HCT116 (cell line): ENCODE data around the gene RAP2C. TPM values are rescaled to one million over a fixed set of nuclear protein-coding genes. Genes with fewer than 3 reads are reported as not detected.

Source experiments
- ATAC-seq: fragments of 200-7000 bp; cut with Tn5 transposase; 2 replicates; pipeline ENCODE4 v1.9.1; 2020; ENCODE audit warnings: mild to moderate bottlenecking, moderate library complexity
- BruUV-seq: library from RNA; stranded (reverse); fragments of 400-500 nt; replicated peaks from 2 replicates; lab custom pipeline; 2021; lab: Mats Ljungman, UMichigan
- CTCF ChIA-PET: fragments of 300-600 bp; sonication (Branson Sonifier 250); formaldehyde crosslinking; loops from one replicate; lab custom pipeline; 2021; ENCODE audit warnings: antibody characterized with exemption; lab: Charles Lee
- POLR2A ChIA-PET: fragments of 300-600, 350-600 bp; sonication (Branson Sonifier 250); formaldehyde crosslinking; loops from one replicate; lab custom pipeline; 2021; ENCODE audit warnings: antibody characterized with exemption; lab: Charles Lee
- RAD21 ChIA-PET, 2 experiments: fragments of 300-600 bp; sonication (Branson Sonifier 250); formaldehyde crosslinking; loops; one replicate each; lab custom pipeline; 2023; ENCODE audit warnings: low total read pairs in 2 of 2; ENCODE audit not compliant: uncharacterized antibody in 2 of 2, unreplicated experiment in 2 of 2, low non-redundant PET in 1 of 2; lab: Charles Lee
- DNase-seq: peaks from one replicate; pipeline ENCODE4 v3.0.0-alpha.2; 2010; ENCODE audit warnings: low read depth, low spot score
- H2AFZ ChIP-seq: fragments of 200-600 bp; shearing (Covaris generic), sonication (generic); 2 replicates; pipeline ENCODE4 v1.6.1; 2017; ENCODE audit warnings: low read depth, mixed run types, mixed read lengths, antibody characterized with exemption, low read length; ENCODE audit not compliant: poor library complexity, severe bottlenecking
- H3K27ac ChIP-seq: 2 replicates; pipeline ENCODE4 v1.5.1; 2012; ENCODE audit warnings: low read depth, low read length
- H3K27me3 ChIP-seq: fragments of 200-600 bp; sonication (generic); 2 replicates; pipeline ENCODE4 v1.6.1; 2016; ENCODE audit warnings: mixed run types, low read length, mixed read lengths; ENCODE audit not compliant: insufficient read depth
- H3K36me3 ChIP-seq, 2 experiments: fragments of 200-500 bp in 1 of 2; fragments of 200-600 bp in 1 of 2; sonication (Bioruptor generic) in 1 of 2; sonication (generic) in 1 of 2; 2 replicates each; pipeline versions ENCODE4 v1.5.1 to v1.6.1; 2014 to 2016; ENCODE audit warnings: low read length in 2 of 2, inconsistent platforms in 1 of 2, mixed read lengths in 1 of 2, mixed run types in 1 of 2; ENCODE audit not compliant: insufficient read depth in 2 of 2, control insufficient read depth in 1 of 2
- H3K4me1 ChIP-seq, 2 experiments: fragments of 200-600 bp in 1 of 2; sonication (generic) in 1 of 2; 2 replicates each; pipeline versions ENCODE4 v1.5.1 to v1.6.1; 2012 to 2017; ENCODE audit warnings: low read length in 2 of 2, inconsistent platforms in 1 of 2, mild to moderate bottlenecking in 1 of 2, mixed read lengths in 1 of 2, mixed run types in 1 of 2, moderate library complexity in 1 of 2; ENCODE audit not compliant: insufficient read depth in 2 of 2, control insufficient read depth in 1 of 2
- H3K4me2 ChIP-seq: fragments of 200-600 bp; sonication (generic); 2 replicates; pipeline ENCODE4 v1.6.1; 2017; ENCODE audit warnings: mixed run types, low read length, mixed read lengths
- H3K4me3 ChIP-seq, 2 experiments: fragments of 200-600 bp in 1 of 2; sonication (generic) in 1 of 2; replicated peaks in 1 of 2; 2 replicates each; pipeline ENCODE4 v1.5.1; 2011 to 2016; ENCODE audit warnings: low read length in 2 of 2, control low read depth in 1 of 2, low read depth in 1 of 2, mild to moderate bottlenecking in 1 of 2, mixed read lengths in 1 of 2, mixed run types in 1 of 2
- H3K79me2 ChIP-seq: fragments of 200-600 bp; sonication (generic); 2 replicates; pipeline ENCODE4 v1.6.1; 2017; ENCODE audit warnings: mild to moderate bottlenecking, mixed run types, low read length, moderate library complexity, mixed read lengths; ENCODE audit not compliant: insufficient read depth
- H3K9ac ChIP-seq: fragments of 200-600 bp; sonication (generic); 2 replicates; pipeline ENCODE4 v1.6.1; 2016; ENCODE audit warnings: low read length, mixed read lengths
- H3K9me2 ChIP-seq: fragments of 200-600 bp; sonication (generic), shearing (Covaris generic); 2 replicates; pipeline ENCODE4 v1.6.1; 2017; ENCODE audit warnings: mixed run types, mild to moderate bottlenecking, moderate library complexity; ENCODE audit not compliant: insufficient read depth
- H3K9me3 ChIP-seq, 2 experiments: fragments of 200-500 bp in 1 of 2; fragments of 200-600 bp in 1 of 2; sonication (Bioruptor generic) in 1 of 2; sonication (generic) in 1 of 2; 2 replicates each; pipeline ENCODE4 v1.6.1; 2014 to 2017; ENCODE audit warnings: low read length in 2 of 2, mixed read lengths in 2 of 2, inconsistent platforms in 1 of 2, low read depth in 1 of 2, mild to moderate bottlenecking in 1 of 2, mixed run types in 1 of 2, moderate library complexity in 1 of 2; ENCODE audit not compliant: control insufficient read depth in 1 of 2, insufficient read depth in 1 of 2
- H4K20me1 ChIP-seq: fragments of 200-600 bp; sonication (generic), shearing (Covaris generic); 2 replicates; pipeline ENCODE4 v1.6.1; 2017; ENCODE audit warnings: mixed run types, mild to moderate bottlenecking, moderate library complexity; ENCODE audit not compliant: insufficient read depth
- EGR1 ChIP-seq: IDR thresholded peaks from 2 replicates; pipeline ENCODE4 v1.6.1; 2012; ENCODE audit warnings: low read depth
- JUND ChIP-seq: IDR thresholded peaks from 2 replicates; pipeline ENCODE4 v1.6.1; 2012
- SP1 ChIP-seq: IDR thresholded peaks from 2 replicates; pipeline ENCODE4 v1.6.1; 2012; ENCODE audit warnings: low read depth
- SRF ChIP-seq: IDR thresholded peaks from 2 replicates; pipeline ENCODE4 v1.6.1; 2012; ENCODE audit warnings: low read depth
- TCF7L2 ChIP-seq: IDR thresholded peaks from 2 replicates; pipeline ENCODE4 v1.7.0; 2011; ENCODE audit warnings: borderline replicate concordance, inconsistent platforms; ENCODE audit not compliant: insufficient read depth, insufficient read length; ENCODE audit errors: extremely low read depth
- ZFX ChIP-seq: fragments of 450-650 bp; IDR thresholded peaks from 2 replicates; pipeline ENCODE4 v1.6.1; 2017
- ZNF274 ChIP-seq: fragments of 200-500 bp; sonication (Bioruptor generic); IDR thresholded peaks from 2 replicates; pipeline ENCODE4 v1.6.1; 2014; ENCODE audit warnings: mild to moderate bottlenecking, low read depth, low read length, inconsistent platforms
- intact Hi-C: fragments of 100-400 bp; cut with micrococcal nuclease; formaldehyde crosslinking; loops from 2 replicates; pipeline ENCODE4 v1.10.0; 2022
- total RNA-seq: library from RNA; stranded (reverse); gene quantifications from one replicate; pipeline ENCODE4 v1.2.1, GENCODE V29; 2021; ENCODE audit not compliant: unreplicated experiment
- TF ChIP-seq, protein P1 (sequence below): IDR thresholded peaks from 2 replicates; pipeline ENCODE4 v1.6.1; 2012; ENCODE audit warnings: low read depth
- TF ChIP-seq, protein P2 (sequence below): IDR thresholded peaks from 2 replicates; pipeline ENCODE4 v1.6.1; 2012

Gene RAP2C
- total RNA-seq, 1 experiment from 2014 or later = 19.9 TPM

DNA sequence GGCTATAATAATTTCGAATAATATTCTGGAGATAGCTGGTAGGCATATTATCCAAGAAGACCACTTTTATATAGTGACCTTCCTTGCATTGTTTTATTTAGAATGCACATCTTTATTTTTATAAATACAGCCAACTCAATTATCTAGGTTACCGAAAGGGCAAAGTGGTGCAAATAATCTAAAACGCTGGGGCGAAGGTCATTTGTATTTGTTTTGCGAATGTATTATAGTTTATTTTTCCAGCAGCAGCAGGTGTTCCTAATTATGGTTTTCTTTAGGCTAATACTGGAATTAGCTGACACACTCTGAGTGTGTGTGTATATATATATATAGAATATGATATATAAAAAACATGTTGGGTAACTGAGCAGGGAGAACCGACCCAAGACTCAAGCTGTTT lies 48.1 kb upstream of the RAP2C start:
- no peak overlapping the region for H3K4me3 ChIP-seq
- TF ChIP-seq SRF = no peak
- TF ChIP-seq, protein P1, sequence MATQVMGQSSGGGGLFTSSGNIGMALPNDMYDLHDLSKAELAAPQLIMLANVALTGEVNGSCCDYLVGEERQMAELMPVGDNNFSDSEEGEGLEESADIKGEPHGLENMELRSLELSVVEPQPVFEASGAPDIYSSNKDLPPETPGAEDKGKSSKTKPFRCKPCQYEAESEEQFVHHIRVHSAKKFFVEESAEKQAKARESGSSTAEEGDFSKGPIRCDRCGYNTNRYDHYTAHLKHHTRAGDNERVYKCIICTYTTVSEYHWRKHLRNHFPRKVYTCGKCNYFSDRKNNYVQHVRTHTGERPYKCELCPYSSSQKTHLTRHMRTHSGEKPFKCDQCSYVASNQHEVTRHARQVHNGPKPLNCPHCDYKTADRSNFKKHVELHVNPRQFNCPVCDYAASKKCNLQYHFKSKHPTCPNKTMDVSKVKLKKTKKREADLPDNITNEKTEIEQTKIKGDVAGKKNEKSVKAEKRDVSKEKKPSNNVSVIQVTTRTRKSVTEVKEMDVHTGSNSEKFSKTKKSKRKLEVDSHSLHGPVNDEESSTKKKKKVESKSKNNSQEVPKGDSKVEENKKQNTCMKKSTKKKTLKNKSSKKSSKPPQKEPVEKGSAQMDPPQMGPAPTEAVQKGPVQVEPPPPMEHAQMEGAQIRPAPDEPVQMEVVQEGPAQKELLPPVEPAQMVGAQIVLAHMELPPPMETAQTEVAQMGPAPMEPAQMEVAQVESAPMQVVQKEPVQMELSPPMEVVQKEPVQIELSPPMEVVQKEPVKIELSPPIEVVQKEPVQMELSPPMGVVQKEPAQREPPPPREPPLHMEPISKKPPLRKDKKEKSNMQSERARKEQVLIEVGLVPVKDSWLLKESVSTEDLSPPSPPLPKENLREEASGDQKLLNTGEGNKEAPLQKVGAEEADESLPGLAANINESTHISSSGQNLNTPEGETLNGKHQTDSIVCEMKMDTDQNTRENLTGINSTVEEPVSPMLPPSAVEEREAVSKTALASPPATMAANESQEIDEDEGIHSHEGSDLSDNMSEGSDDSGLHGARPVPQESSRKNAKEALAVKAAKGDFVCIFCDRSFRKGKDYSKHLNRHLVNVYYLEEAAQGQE = no peak
- TF ChIP-seq EGR1 = no peak
- TF ChIP-seq ZNF274 = no peak
- TF ChIP-seq TCF7L2 = no peak
- TF ChIP-seq JUND = no peak
- TF ChIP-seq, protein P2, sequence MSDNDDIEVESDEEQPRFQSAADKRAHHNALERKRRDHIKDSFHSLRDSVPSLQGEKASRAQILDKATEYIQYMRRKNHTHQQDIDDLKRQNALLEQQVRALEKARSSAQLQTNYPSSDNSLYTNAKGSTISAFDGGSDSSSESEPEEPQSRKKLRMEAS = no peak
- TF ChIP-seq SP1 = no peak
- TF ChIP-seq ZFX = no peak

More for the DNA sequence above, 48.1 kb upstream of the RAP2C start:
- Histone ChIP-seq H3K9ac (no peak overlapping the region), H3K27ac (no peak overlapping the region), H4K20me1 (no peaks in the 10 kb centered on the region), H3K79me2 (no peaks in the 10 kb centered on the region), H3K4me2 (no peak overlapping the region), H3K9me3 (no peaks in the 10 kb centered on the region), H3K36me3 (no peaks in the 10 kb centered on the region), H3K9me2 (no peaks in the 10 kb centered on the region), H3K4me1 (no peaks in the 10 kb centered on the region), H3K27me3 (no peaks in the 10 kb centered on the region), H2AFZ (no peak overlapping the region)
- ATAC-seq = no peak
- ChIA-PET RAD21 (no interaction called here), POLR2A (no interaction called here), CTCF (no interaction called here)
- no peak for DNase-seq
- intact Hi-C loops = no loop called here
- no TSS peak for BruUV-seq
